Osteoblast (primary cell): ENCODE measurements around the gene CNKSR3. TPM values are rescaled to one million over a fixed set of nuclear protein-coding genes. Genes with fewer than 3 reads are reported as not detected.

Source experiments
- DNase-seq: peaks from one replicate; pipeline ENCODE4 v3.0.0; 2011; ENCODE audit warnings: low spot score, mixed read lengths; ENCODE audit not compliant: insufficient read length; ENCODE audit errors: missing footprints
- H2AFZ ChIP-seq: 2 replicates; pipeline ENCODE4 v1.6.0; 2011; ENCODE audit warnings: mild to moderate bottlenecking, low read length
- H3K27ac ChIP-seq: 2 replicates; pipeline ENCODE4 v1.5.1; 2011; ENCODE audit warnings: mild to moderate bottlenecking, low read depth, low read length, moderate library complexity
- H3K27me3 ChIP-seq: 2 replicates; pipeline ENCODE4 v1.6.0; 2012; ENCODE audit warnings: mild to moderate bottlenecking, control low read depth, inconsistent platforms, low read length, moderate library complexity; ENCODE audit not compliant: insufficient read depth
- H3K36me3 ChIP-seq: 2 replicates; pipeline ENCODE4 v1.5.1; 2011; ENCODE audit warnings: mild to moderate bottlenecking, low read length, control low read depth, moderate library complexity; ENCODE audit not compliant: insufficient read depth
- H3K4me1 ChIP-seq: 2 replicates; pipeline ENCODE4 v1.5.1; 2011; ENCODE audit warnings: mild to moderate bottlenecking, low read length, control low read depth, moderate library complexity; ENCODE audit not compliant: insufficient read depth
- H3K4me2 ChIP-seq: 2 replicates; pipeline ENCODE4 v1.6.0; 2011; ENCODE audit warnings: mild to moderate bottlenecking, low read length; ENCODE audit not compliant: insufficient read depth
- H3K4me3 ChIP-seq: fragments of 200-600 bp; sonication (generic); 3 replicates; pipeline ENCODE4 v1.5.1; 2012; ENCODE audit warnings: mild to moderate bottlenecking, low read length, inconsistent platforms; ENCODE audit not compliant: insufficient read depth
- H3K79me2 ChIP-seq: 2 replicates; pipeline ENCODE4 v1.6.0; 2012; ENCODE audit warnings: mild to moderate bottlenecking, low read length, control low read depth, inconsistent platforms; ENCODE audit not compliant: insufficient read depth
- H3K9me3 ChIP-seq: 2 replicates; pipeline ENCODE4 v1.5.1; 2011; ENCODE audit warnings: low read depth, low read length, control low read depth
- H4K20me1 ChIP-seq: 2 replicates; pipeline ENCODE4 v1.6.0; 2012; ENCODE audit warnings: mild to moderate bottlenecking, low read length, control low read depth; ENCODE audit not compliant: insufficient read depth
- CTCF ChIP-seq: IDR thresholded peaks from 2 replicates; pipeline ENCODE4 v1.5.1; 2011; ENCODE audit warnings: mild to moderate bottlenecking, low read depth, low read length, moderate library complexity; ENCODE audit errors: extremely low read depth
- total RNA-seq: library from RNA; depleted of rRNA; stranded (reverse); fragments of >200 nt; gene quantifications from 2 replicates; pipeline ENCODE4 v1.2.3, GENCODE V29; 2012

The CNKSR3 gene
- total RNA-seq, 1 donor, result 5.4 TPM

GRCh38 chr6:154478021-154478700, 32.3 kb downstream of the CNKSR3 start:
- Histone ChIP-seq H3K27me3 (no peaks in the 10 kb centered on the region), H2AFZ (peak overlapping the region; percentile 71), H3K4me1 (peaks cover 35% of the 10 kb centered on the region), H3K4me2 (peak overlapping the region; percentile 75), H3K4me3 (peak overlapping the region; percentile 58), H4K20me1 (no peaks in the 10 kb centered on the region), H3K36me3 (no peaks in the 10 kb centered on the region), H3K27ac (peak overlapping the region; percentile 68), H3K9me3 (no peaks in the 10 kb centered on the region), H3K79me2 (peaks cover 40% of the 10 kb centered on the region)
- no peak for DNase-seq
- no peak for TF ChIP-seq CTCF

GRCh38 chr6:154476494-154476893, 34.0 kb downstream of the CNKSR3 start:
- no peak for TF ChIP-seq CTCF
- H3K36me3 ChIP-seq, result no peaks in the 10 kb centered on the region
- no peak overlapping the region for H2AFZ ChIP-seq
- H3K4me1 ChIP-seq, result peaks cover 32% of the 10 kb centered on the region
- DNase-seq, result no peak
- H3K4me2 ChIP-seq, result no peak overlapping the region
- H3K4me3 ChIP-seq, result no peak overlapping the region
- no peak overlapping the region for H3K27ac ChIP-seq
- H4K20me1 ChIP-seq, result no peaks in the 10 kb centered on the region
- no peaks in the 10 kb centered on the region for H3K9me3 ChIP-seq
- no peaks in the 10 kb centered on the region for H3K27me3 ChIP-seq
- H3K79me2 ChIP-seq, result peaks cover 39% of the 10 kb centered on the region

- Histone ChIP-seq H3K4me1 (peaks cover 28% of the 10 kb centered on the region), H2AFZ (no peak overlapping the region), H3K36me3 (no peaks in the 10 kb centered on the region), H3K27ac (peak overlapping the region; percentile 76), H3K4me3 (no peak overlapping the region), H3K79me2 (peaks cover 33% of the 10 kb centered on the region), H4K20me1 (no peaks in the 10 kb centered on the region), H3K27me3 (no peaks in the 10 kb centered on the region), H3K9me3 (no peaks in the 10 kb centered on the region), H3K4me2 (peak overlapping the region; percentile 62)
- TF ChIP-seq CTCF, result no peak
- peak; percentile 88 for DNase-seq
These were observed 35.6 kb downstream of the CNKSR3 start for GRCh38 chr6:154474648-154475428.

- H3K9me3 ChIP-seq, result no peaks in the 10 kb centered on the region
- H3K79me2 ChIP-seq, result peaks cover 30% of the 10 kb centered on the region
- TF ChIP-seq CTCF, result no peak
- DNase-seq, result no peak
- H3K4me3 ChIP-seq, result no peak overlapping the region
- H3K4me2 ChIP-seq, result no peak overlapping the region
- H3K4me1 ChIP-seq, result peaks cover 13% of the 10 kb centered on the region
- no peaks in the 10 kb centered on the region for H4K20me1 ChIP-seq
- H3K36me3 ChIP-seq, result no peaks in the 10 kb centered on the region
- H2AFZ ChIP-seq, result no peak overlapping the region
- H3K27ac ChIP-seq, result no peak overlapping the region
- no peaks in the 10 kb centered on the region for H3K27me3 ChIP-seq
These were observed 37.2 kb downstream of the CNKSR3 start for GRCh38 chr6:154473324-154473723.
